HEK293 (cell line): ENCODE measurements around the gene UGGT2.

Experiments
- CTCF ChIA-PET: fragments of 350-600 bp; formaldehyde crosslinking; extraction: SDS; loops from one replicate; lab custom pipeline; 2021; ENCODE audit warnings: antibody characterized with exemption; lab: Yijun Ruan, JAX
- POLR2A ChIA-PET: fragments of 300-600 bp; formaldehyde crosslinking; extraction: SDS; loops from one replicate; lab custom pipeline; 2020; ENCODE audit warnings: antibody characterized with exemption, inconsistent platforms; lab: Yijun Ruan, JAX
- H3K27ac ChIP-seq: fragments of 200-500 bp; sonication (Bioruptor generic); 2 replicates; pipeline ENCODE4 v1.5.1; 2014; ENCODE audit warnings: low read depth, low read length, control low read depth, inconsistent platforms; ENCODE audit errors: extremely low read depth
- H3K36me3 ChIP-seq, 2 experiments: fragments of 200-500 bp in 1 of 2; sonication (Bioruptor generic) in 1 of 2; 1 replicate in 1 of 2; 2 replicates in 1 of 2; pipeline ENCODE4 v1.5.1; 2014 to 2017; ENCODE audit warnings: inconsistent platforms in 2 of 2, low read length in 2 of 2; ENCODE audit not compliant: control insufficient read depth in 2 of 2, insufficient read depth in 1 of 2
- H3K4me1 ChIP-seq: fragments of 200-500 bp; sonication (Bioruptor generic); 2 replicates; pipeline ENCODE4 v1.5.1; 2014; ENCODE audit warnings: mild to moderate bottlenecking, low read length, inconsistent platforms; ENCODE audit not compliant: control insufficient read depth, insufficient read depth
- H3K4me3 ChIP-seq: 2 replicates; pipeline ENCODE4 v1.5.1; 2011; ENCODE audit warnings: low read depth, mild to moderate bottlenecking, control low read depth, low read length, moderate library complexity
- H3K9me3 ChIP-seq: fragments of 200-500 bp; sonication (Bioruptor generic); 2 replicates; pipeline ENCODE4 v1.5.1; 2014; ENCODE audit warnings: low read depth, low read length, inconsistent platforms; ENCODE audit not compliant: control insufficient read depth, insufficient read depth
- ELK4 ChIP-seq: IDR thresholded peaks from 2 replicates; pipeline ENCODE4 v1.6.1; 2011; ENCODE audit warnings: mild to moderate bottlenecking, low read depth, low read length, borderline replicate concordance
- GLIS2 ChIP-seq: fragments of 450-650 bp; formaldehyde crosslinking; IDR thresholded peaks from 2 replicates; pipeline ENCODE4 v1.5.1; 2016; ENCODE audit warnings: missing biosample characterization, missing genetic modification characterization
- HIC1 ChIP-seq: fragments of 450-650 bp; formaldehyde crosslinking; IDR thresholded peaks from 2 replicates; pipeline ENCODE4 v1.5.1; 2016; ENCODE audit warnings: missing biosample characterization, missing genetic modification characterization
- REST ChIP-seq: fragments of 450-650 bp; formaldehyde crosslinking; IDR thresholded peaks from 2 replicates; pipeline ENCODE4 v1.5.1; 2016; ENCODE audit warnings: missing biosample characterization, missing genetic modification characterization
- SP3 ChIP-seq: fragments of 450-650 bp; formaldehyde crosslinking; IDR thresholded peaks from 2 replicates; pipeline ENCODE4 v1.5.1; 2016; ENCODE audit warnings: missing biosample characterization, missing genetic modification characterization
- SP7 ChIP-seq: fragments of 450-650 bp; formaldehyde crosslinking; IDR thresholded peaks from 2 replicates; pipeline ENCODE4 v1.5.1; 2016; ENCODE audit warnings: missing biosample characterization, missing genetic modification characterization
- TRIM28 ChIP-seq: IDR thresholded peaks from 2 replicates; pipeline ENCODE4 v1.6.1; 2011; ENCODE audit warnings: low read length, control low read depth, borderline replicate concordance
- ZBTB21 ChIP-seq: fragments of 450-650 bp; formaldehyde crosslinking; IDR thresholded peaks from 2 replicates; pipeline ENCODE4 v1.5.1; 2017; ENCODE audit warnings: missing biosample characterization, missing genetic modification characterization
- ZBTB49 ChIP-seq: fragments of 450-650 bp; formaldehyde crosslinking; IDR thresholded peaks from 2 replicates; pipeline ENCODE4 v1.5.1; 2016; ENCODE audit warnings: missing biosample characterization, missing genetic modification characterization, low read depth
- ZNF184 ChIP-seq: fragments of 450-650 bp; IDR thresholded peaks from 2 replicates; pipeline ENCODE4 v1.5.1; 2018; ENCODE audit warnings: missing biosample characterization, mild to moderate bottlenecking, missing genetic modification characterization
- ZNF280C ChIP-seq: fragments of 450-650 bp; formaldehyde crosslinking; IDR thresholded peaks from 2 replicates; pipeline ENCODE4 v1.5.1; 2016; ENCODE audit warnings: missing biosample characterization, missing genetic modification characterization
- ZNF341 ChIP-seq: fragments of 450-650 bp; formaldehyde crosslinking; IDR thresholded peaks from 2 replicates; pipeline ENCODE4; 2016; ENCODE audit warnings: low read depth, missing biosample characterization, missing genetic modification characterization
- ZNF426 ChIP-seq: fragments of 450-650 bp; formaldehyde crosslinking; IDR thresholded peaks from 2 replicates; pipeline ENCODE4 v1.5.1; 2017; ENCODE audit warnings: missing biosample characterization, missing genetic modification characterization, mild to moderate bottlenecking, inconsistent platforms, moderate library complexity
- ZNF501 ChIP-seq: fragments of 450-650 bp; formaldehyde crosslinking; IDR thresholded peaks from 2 replicates; pipeline ENCODE4 v1.5.1; 2016; ENCODE audit warnings: missing biosample characterization, missing genetic modification characterization
- ZNF596 ChIP-seq: fragments of 450-650 bp; IDR thresholded peaks from 2 replicates; pipeline ENCODE4 v1.5.0; 2018; ENCODE audit warnings: missing biosample characterization, mild to moderate bottlenecking, missing genetic modification characterization, moderate library complexity
- ZNF654 ChIP-seq: fragments of 450-650 bp; formaldehyde crosslinking; IDR thresholded peaks from 2 replicates; pipeline ENCODE4 v1.5.1; 2016; ENCODE audit warnings: low read depth, missing biosample characterization, missing genetic modification characterization
- ZSCAN16 ChIP-seq: fragments of 450-650 bp; formaldehyde crosslinking; IDR thresholded peaks from 2 replicates; pipeline ENCODE4 v1.5.1; 2016; ENCODE audit warnings: missing biosample characterization, missing genetic modification characterization

The UGGT2 gene

GRCh38 chr13:96032717-96033116, 20.5 kb downstream of the UGGT2 start:
- H3K27ac ChIP-seq = no peak overlapping the region
- ChIA-PET CTCF (interaction anchor here (0.6 kb wide), 1 partner anchor 12 kb away, joined by 3 read pairs; no protein-coding TSS in a partner anchor), POLR2A (no interaction called here)
- no peaks in the 10 kb centered on the region for H3K4me1 ChIP-seq
- no peak for TF ChIP-seq ZNF184 (tag by site-specific recombination)
- TF ChIP-seq GLIS2 (tag by site-specific recombination) = no peak
- no peak for TF ChIP-seq SP7 (tag by site-specific recombination)
- TF ChIP-seq ELK4 = no peak
- no peak for TF ChIP-seq HIC1 (tag by site-specific recombination)
- TF ChIP-seq ZNF654 (tag by site-specific recombination) = no peak
- no peak for TF ChIP-seq ZBTB49 (tag by site-specific recombination)
- TF ChIP-seq ZNF426 = no peak
- no peak for TF ChIP-seq ZNF596
- TF ChIP-seq ZNF280C (tag by site-specific recombination) = no peak
- no peak for TF ChIP-seq ZNF501 (tag by site-specific recombination)
- TF ChIP-seq SP3 (tag by site-specific recombination) = no peak
- no peak for TF ChIP-seq ZSCAN16 (tag by site-specific recombination)
- no peak for TF ChIP-seq ZNF341 (tag by site-specific recombination)
- TF ChIP-seq ZBTB21 = no peak
- TF ChIP-seq TRIM28 = no peak
- no peak for TF ChIP-seq REST (tag by site-specific recombination)
- H3K4me3 ChIP-seq = no peak overlapping the region
- H3K36me3 ChIP-seq = peaks cover 0 to 2% of the 10 kb centered on the region in 2 experiments; a peak in 2 of 3 replicates
- no peaks in the 10 kb centered on the region for H3K9me3 ChIP-seq
